ENCODE results near the gene AGRN.

GRCh38 chr1:1000357-1001056, 19.4 kb upstream of the AGRN start:
- TF ChIP-seq POLR2A (IDR thresholded peaks at IDR 0.05; ENCODE audit: extremely low read depth, insufficient read length), result no peak
- TF ChIP-seq CTCF (IDR thresholded peaks at IDR 0.05; ENCODE audit: low read depth, low read length), result no peak
